Coronary artery (tissue), 2 donors: ENCODE data around the gene VEGFB.

Experiments
- DNase-seq: peaks from one replicate; pipeline ENCODE4 v3.0.0-alpha.2; 2017; ENCODE audit warnings: low spot score
- H3K27ac ChIP-seq, 2 donors: fragments of 200-600 bp; sonication (generic); one replicate each; pipeline ENCODE4 v1.5.1; 2016 to 2019
- H3K4me3 ChIP-seq: fragments of 200-600 bp; sonication (generic); 2 replicates; pipeline ENCODE4 v1.5.1; 2016; ENCODE audit warnings: mild to moderate bottlenecking, moderate library complexity
- CTCF ChIP-seq: fragments of 200-600 bp; sonication (generic); IDR thresholded peaks from one replicate; pipeline ENCODE4 v1.5.1; 2019; ENCODE audit warnings: antibody characterized with exemption

VEGFB gene

GRCh38 chr11:64222651-64223000 lies 11.8 kb upstream of the VEGFB start:
- no peak for DNase-seq
- no peak for TF ChIP-seq CTCF
- H3K4me3 ChIP-seq: no peak overlapping the region
- H3K27ac ChIP-seq: no peak overlapping the region

- Histone ChIP-seq H3K4me3 (no peak overlapping the region), H3K27ac (no peak overlapping the region)
- no peak for DNase-seq
- no peak for TF ChIP-seq CTCF
These were observed 11.3 kb upstream of the VEGFB start for GRCh38 chr11:64223001-64223651.

GRCh38 chr11:64224151-64224890 lies 10.1 kb upstream of the VEGFB start:
- no peak overlapping the region for H3K27ac ChIP-seq
- H3K4me3 ChIP-seq: no peak overlapping the region
- peak; percentile 74 for DNase-seq
- TF ChIP-seq CTCF: no peak

- no peak for TF ChIP-seq CTCF
- Histone ChIP-seq H3K4me3 (peak overlapping the region; percentile 86), H3K27ac (peak overlapping the region; percentile 93)
- peak; percentile 72 for DNase-seq
These were observed 9.3 kb upstream of the VEGFB start for GRCh38 chr11:64224891-64225607.

GRCh38 chr11:64225608-64226506 lies 8.5 kb upstream of the VEGFB start, which contains the start of the genes NUDT22 and TRPT1:
Gene NUDT22 (plus strand): TSS chr11:64226274. CDS start chr11:64226653, 379 bp downstream.
Gene TRPT1 (minus strand): TSS chr11:64226186. CDS start chr11:64225860, 326 bp downstream.
- no peak for TF ChIP-seq CTCF
- H3K27ac ChIP-seq: peak within 1 kb of the TSS; percentile 93
- DNase-seq: peak; percentile 95
- peak within 1 kb of the TSS; percentile 86 for H3K4me3 ChIP-seq

GRCh38 chr11:64226507-64227051 lies 7.8 kb upstream of the VEGFB start:
- peak; percentile 79 for DNase-seq

More at GRCh38 chr11:64226507-64227051, 7.8 kb upstream of the VEGFB start:
- Histone ChIP-seq H3K27ac (peak overlapping the region; percentile 93), H3K4me3 (peak overlapping the region; percentile 86)
- no peak for TF ChIP-seq CTCF
